ENCODE measurements around the gene SLMAP.

Gene SLMAP

GRCh38 chr3:57903124-57903890, 147.2 kb downstream of the SLMAP start:
- DNase-seq, result no peak

GRCh38 chr3:57910990-57911389, 154.9 kb downstream of the SLMAP start:
- no peak for DNase-seq

GRCh38 chr3:57911593-57911992, 155.5 kb downstream of the SLMAP start:
- no peak for DNase-seq

- DNase-seq, result no peak
These were observed 161.5 kb downstream of the SLMAP start for GRCh38 chr3:57917601-57918000.

GRCh38 chr3:57918123-57918837, 162.2 kb downstream of the SLMAP start:
- no peak for DNase-seq

- DNase-seq, result no peak
These were observed 163.9 kb downstream of the SLMAP start for GRCh38 chr3:57919987-57920386.

- DNase-seq, result no peak
These were observed 167.0 kb downstream of the SLMAP start for GRCh38 chr3:57923101-57923500.

- no peak for DNase-seq
These were observed 167.6 kb downstream of the SLMAP start for GRCh38 chr3:57923752-57924151.

- DNase-seq, result no peak
These were observed 171.1 kb downstream of the SLMAP start for GRCh38 chr3:57927166-57927565.

- DNase-seq, result no peak
These were observed 171.8 kb downstream of the SLMAP start for GRCh38 chr3:57927916-57928315.

GRCh38 chr3:57928511-57928910, 172.4 kb downstream of the SLMAP start:
- DNase-seq, result no peak

- no peak for DNase-seq
These were observed 173.9 kb downstream of the SLMAP start for GRCh38 chr3:57929988-57930387.

GRCh38 chr3:57933602-57934001, 177.5 kb downstream of the SLMAP start:
- DNase-seq, result no peak

GRCh38 chr3:57934373-57934772, 178.3 kb downstream of the SLMAP start:
- DNase-seq, result no peak

GRCh38 chr3:57935539-57935938, 179.4 kb downstream of the SLMAP start:
- no peak for DNase-seq

GRCh38 chr3:57937092-57937491, 181.0 kb downstream of the SLMAP start:
- DNase-seq, result no peak

GRCh38 chr3:57939775-57940174, 183.7 kb downstream of the SLMAP start:
- no peak for DNase-seq

- DNase-seq, result no peak
These were observed 186.3 kb downstream of the SLMAP start for GRCh38 chr3:57942388-57942787.

GRCh38 chr3:57942872-57943283, 186.8 kb downstream of the SLMAP start:
- DNase-seq, result no peak

- DNase-seq, result no peak
These were observed 187.7 kb downstream of the SLMAP start for GRCh38 chr3:57943525-57944495.

GRCh38 chr3:57946970-57947381, 190.9 kb downstream of the SLMAP start:
- DNase-seq, result no peak

GRCh38 chr3:57948080-57948671, 192.1 kb downstream of the SLMAP start:
- DNase-seq, result no peak

GRCh38 chr3:57948781-57949242, 192.7 kb downstream of the SLMAP start:
- DNase-seq, result no peak

Data from right forelimb (tissue), 1 donor.